Measurements from ENCODE around the gene MIPEP.

DNA sequence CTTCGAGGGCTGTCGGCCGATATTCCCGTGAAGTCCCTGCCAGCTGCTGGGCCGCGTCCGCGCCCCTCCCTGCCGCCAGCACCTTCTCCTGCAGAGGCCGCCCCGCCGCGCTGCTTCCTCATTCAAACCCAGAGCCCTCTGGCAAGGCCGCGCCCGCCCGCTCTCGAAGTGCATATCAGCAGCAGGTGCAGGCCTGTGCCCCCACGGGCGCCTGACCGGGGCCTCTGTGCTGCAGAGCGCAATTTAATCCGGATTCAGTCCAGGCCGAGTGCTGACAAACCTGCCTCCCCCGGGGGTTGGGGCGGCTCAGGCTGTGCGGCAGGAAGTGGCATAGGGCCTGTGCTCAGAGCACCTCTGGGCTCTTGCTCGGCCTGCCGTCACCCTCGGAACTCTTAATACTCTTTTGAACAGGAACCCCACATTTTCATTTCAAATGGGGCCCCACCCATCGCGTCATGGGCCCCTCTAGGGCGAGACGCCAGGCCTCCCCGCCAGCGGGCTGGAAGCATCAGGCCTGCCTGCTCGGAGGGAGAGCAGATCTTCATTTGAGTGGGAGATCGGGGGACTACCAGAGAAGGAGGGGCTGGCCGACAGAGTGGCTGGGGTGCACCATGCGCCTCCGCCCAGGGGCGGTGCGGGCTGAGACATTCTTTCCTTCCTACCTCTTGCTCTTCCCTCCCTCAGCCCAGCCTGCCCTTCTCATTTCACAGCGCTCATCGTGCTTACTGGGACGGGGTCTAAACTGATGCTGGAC, 193.3 kb downstream of the MIPEP start:
- TF ChIP-seq, protein P1, sequence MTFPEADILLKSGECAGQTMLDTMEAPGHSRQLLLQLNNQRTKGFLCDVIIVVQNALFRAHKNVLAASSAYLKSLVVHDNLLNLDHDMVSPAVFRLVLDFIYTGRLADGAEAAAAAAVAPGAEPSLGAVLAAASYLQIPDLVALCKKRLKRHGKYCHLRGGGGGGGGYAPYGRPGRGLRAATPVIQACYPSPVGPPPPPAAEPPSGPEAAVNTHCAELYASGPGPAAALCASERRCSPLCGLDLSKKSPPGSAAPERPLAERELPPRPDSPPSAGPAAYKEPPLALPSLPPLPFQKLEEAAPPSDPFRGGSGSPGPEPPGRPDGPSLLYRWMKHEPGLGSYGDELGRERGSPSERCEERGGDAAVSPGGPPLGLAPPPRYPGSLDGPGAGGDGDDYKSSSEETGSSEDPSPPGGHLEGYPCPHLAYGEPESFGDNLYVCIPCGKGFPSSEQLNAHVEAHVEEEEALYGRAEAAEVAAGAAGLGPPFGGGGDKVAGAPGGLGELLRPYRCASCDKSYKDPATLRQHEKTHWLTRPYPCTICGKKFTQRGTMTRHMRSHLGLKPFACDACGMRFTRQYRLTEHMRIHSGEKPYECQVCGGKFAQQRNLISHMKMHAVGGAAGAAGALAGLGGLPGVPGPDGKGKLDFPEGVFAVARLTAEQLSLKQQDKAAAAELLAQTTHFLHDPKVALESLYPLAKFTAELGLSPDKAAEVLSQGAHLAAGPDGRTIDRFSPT (tag by site-specific recombination; IDR thresholded peaks at IDR 0.05): no peak
- TF ChIP-seq, protein P2, sequence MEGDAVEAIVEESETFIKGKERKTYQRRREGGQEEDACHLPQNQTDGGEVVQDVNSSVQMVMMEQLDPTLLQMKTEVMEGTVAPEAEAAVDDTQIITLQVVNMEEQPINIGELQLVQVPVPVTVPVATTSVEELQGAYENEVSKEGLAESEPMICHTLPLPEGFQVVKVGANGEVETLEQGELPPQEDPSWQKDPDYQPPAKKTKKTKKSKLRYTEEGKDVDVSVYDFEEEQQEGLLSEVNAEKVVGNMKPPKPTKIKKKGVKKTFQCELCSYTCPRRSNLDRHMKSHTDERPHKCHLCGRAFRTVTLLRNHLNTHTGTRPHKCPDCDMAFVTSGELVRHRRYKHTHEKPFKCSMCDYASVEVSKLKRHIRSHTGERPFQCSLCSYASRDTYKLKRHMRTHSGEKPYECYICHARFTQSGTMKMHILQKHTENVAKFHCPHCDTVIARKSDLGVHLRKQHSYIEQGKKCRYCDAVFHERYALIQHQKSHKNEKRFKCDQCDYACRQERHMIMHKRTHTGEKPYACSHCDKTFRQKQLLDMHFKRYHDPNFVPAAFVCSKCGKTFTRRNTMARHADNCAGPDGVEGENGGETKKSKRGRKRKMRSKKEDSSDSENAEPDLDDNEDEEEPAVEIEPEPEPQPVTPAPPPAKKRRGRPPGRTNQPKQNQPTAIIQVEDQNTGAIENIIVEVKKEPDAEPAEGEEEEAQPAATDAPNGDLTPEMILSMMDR (tag by site-specific recombination; IDR thresholded peaks at IDR 0.05): no peak
- TF ChIP-seq ZNF184 (tag by site-specific recombination; IDR thresholded peaks at IDR 0.05) (no peak), ZNF133 (tag by site-specific recombination; IDR thresholded peaks at IDR 0.05) (no peak)
- TF ChIP-seq, protein P3, sequence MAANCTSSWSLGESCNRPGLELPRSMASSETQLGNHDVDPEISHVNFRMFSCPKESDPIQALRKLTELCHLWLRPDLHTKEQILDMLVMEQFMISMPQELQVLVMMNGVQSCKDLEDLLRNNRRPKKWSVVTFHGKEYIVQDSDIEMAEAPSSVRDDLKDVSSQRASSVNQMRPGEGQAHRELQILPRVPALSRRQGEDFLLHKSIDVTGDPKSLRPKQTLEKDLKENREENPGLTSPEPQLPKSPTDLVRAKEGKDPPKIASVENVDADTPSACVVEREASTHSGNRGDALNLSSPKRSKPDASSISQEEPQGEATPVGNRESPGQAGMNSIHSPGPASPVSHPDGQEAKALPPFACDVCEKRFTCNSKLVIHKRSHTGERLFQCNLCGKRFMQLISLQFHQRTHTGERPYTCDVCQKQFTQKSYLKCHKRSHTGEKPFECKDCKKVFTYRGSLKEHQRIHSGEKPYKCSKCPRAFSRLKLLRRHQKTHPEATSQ (tag by site-specific recombination; IDR thresholded peaks at IDR 0.05): no peak

Measured in HEK293 (cell line).